Stomach (tissue), 4 donors: ENCODE data around the gene SEMA6C.

Source experiments
- EP300 ChIP-seq: sonication (generic); formaldehyde crosslinking; IDR thresholded peaks from one replicate; pipeline ENCODE4 v1.6.1; 2017; ENCODE audit warnings: antibody characterized with exemption
- POLR2A ChIP-seq, 4 donors: fragments of 450-650 bp; IDR thresholded peaks; one replicate each; pipeline ENCODE4 v1.6.1; 2016; ENCODE audit warnings: antibody characterized with exemption in 4 of 4, control low read depth in 2 of 4, mild to moderate bottlenecking in 1 of 4, moderate library complexity in 1 of 4
- POLR2AphosphoS5 ChIP-seq, 3 donors: sonication (generic); formaldehyde crosslinking; IDR thresholded peaks; one replicate each; pipeline ENCODE4 v1.6.1; 2016; ENCODE audit warnings: antibody characterized with exemption in 3 of 3
- TF ChIP-seq, protein P1 (sequence below), 7 experiments: fragments of 450-650 bp in 4 of 7; fragments of 200-600 bp in 3 of 7; sonication (generic) in 3 of 7; IDR thresholded peaks; one replicate each; pipeline ENCODE4 v1.5.1; 2016 to 2019; ENCODE audit warnings: antibody characterized with exemption in 7 of 7, control low read depth in 2 of 7, mild to moderate bottlenecking in 1 of 7

DNA sequence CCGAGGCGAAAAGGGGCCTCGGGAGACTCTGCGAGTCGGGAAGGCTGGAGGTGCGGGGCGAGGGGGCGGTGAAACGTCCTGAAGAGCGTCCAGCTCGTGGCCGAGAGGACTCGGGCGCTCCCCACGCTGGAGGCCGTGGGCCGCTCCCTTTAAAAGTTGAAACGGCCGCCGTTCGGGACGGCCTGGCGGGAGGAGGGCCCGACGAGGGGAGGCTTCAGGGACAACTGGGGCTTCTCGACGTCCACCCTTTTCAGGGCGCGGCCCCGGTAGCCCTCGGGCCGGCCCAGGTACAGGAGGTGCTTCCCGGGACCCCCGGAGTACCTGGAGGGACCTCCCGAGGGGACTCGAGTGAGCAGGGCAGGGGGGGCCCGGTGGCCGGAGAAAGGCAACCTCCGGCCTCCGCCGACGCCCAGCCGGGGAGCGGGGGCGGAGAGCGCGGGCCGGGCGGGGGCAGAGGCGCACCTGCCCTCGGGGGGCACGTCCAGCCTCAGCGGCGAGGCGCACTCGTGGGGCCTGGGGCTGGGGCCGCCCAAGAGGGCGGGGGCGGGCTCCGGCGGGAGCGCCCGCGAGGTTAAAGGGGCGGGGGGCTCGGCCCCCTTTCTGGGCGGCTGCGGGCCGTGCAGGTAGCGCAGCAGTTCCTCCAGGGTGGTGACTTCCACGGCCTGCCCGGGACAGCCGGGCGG is 14.0 kb downstream of the SEMA6C start:
- TF ChIP-seq, protein P1, sequence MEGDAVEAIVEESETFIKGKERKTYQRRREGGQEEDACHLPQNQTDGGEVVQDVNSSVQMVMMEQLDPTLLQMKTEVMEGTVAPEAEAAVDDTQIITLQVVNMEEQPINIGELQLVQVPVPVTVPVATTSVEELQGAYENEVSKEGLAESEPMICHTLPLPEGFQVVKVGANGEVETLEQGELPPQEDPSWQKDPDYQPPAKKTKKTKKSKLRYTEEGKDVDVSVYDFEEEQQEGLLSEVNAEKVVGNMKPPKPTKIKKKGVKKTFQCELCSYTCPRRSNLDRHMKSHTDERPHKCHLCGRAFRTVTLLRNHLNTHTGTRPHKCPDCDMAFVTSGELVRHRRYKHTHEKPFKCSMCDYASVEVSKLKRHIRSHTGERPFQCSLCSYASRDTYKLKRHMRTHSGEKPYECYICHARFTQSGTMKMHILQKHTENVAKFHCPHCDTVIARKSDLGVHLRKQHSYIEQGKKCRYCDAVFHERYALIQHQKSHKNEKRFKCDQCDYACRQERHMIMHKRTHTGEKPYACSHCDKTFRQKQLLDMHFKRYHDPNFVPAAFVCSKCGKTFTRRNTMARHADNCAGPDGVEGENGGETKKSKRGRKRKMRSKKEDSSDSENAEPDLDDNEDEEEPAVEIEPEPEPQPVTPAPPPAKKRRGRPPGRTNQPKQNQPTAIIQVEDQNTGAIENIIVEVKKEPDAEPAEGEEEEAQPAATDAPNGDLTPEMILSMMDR (IDR thresholded peaks at IDR 0.05), result no peak
- TF ChIP-seq POLR2A (IDR thresholded peaks at IDR 0.05) (no peak), POLR2AphosphoS5 (IDR thresholded peaks at IDR 0.05) (no peak), EP300 (no peak)
